ENCODE results near the gene GLIPR2.

- TF ChIP-seq CTCF (IDR thresholded peaks at IDR 0.05; ENCODE audit: poor library complexity, severe bottlenecking), result no peak
- no peak for TF ChIP-seq TAF1 (IDR thresholded peaks at IDR 0.05; ENCODE audit: low read depth)
- TF ChIP-seq EP300 (conservative IDR thresholded peaks at IDR 0.05; ENCODE audit: poor library complexity, severe bottlenecking), result no peak
- no peak for TF ChIP-seq EZH2 (IDR thresholded peaks at IDR 0.05; ENCODE audit: borderline replicate concordance, insufficient read depth, low read length, poor library complexity, severe bottlenecking)
- no peak for TF ChIP-seq SMC3 (conservative IDR thresholded peaks at IDR 0.05; ENCODE audit: poor library complexity)
- TF ChIP-seq MXI1 (conservative IDR thresholded peaks at IDR 0.05; ENCODE audit: poor library complexity, severe bottlenecking), result no peak
- no peak for TF ChIP-seq REST (IDR thresholded peaks at IDR 0.05; ENCODE audit: borderline replicate concordance)
- TF ChIP-seq RAD21 (conservative IDR thresholded peaks at IDR 0.05), result no peak
- TF ChIP-seq POLR2AphosphoS5 (IDR thresholded peaks at IDR 0.05), result no peak
Observed at GRCh38 chr9:36116593-36116992, 19.9 kb upstream of the GLIPR2 start.

Measured in neural cell (in vitro differentiated cells).